Vagina (tissue), 2 donors: Measurements from ENCODE around the gene SMIM21.

Experiments used
- CTCF ChIP-seq, 3 experiments: fragments of 450-650 bp in 2 of 3; fragments of 200-600 bp in 1 of 3; sonication (generic) in 1 of 3; IDR thresholded peaks; one replicate each; pipeline ENCODE4 v1.5.1; 2017 to 2019; ENCODE audit warnings: antibody characterized with exemption in 3 of 3, mild to moderate bottlenecking in 2 of 3, moderate library complexity in 2 of 3
- POLR2AphosphoS5 ChIP-seq, 2 donors: sonication (generic); formaldehyde crosslinking; IDR thresholded peaks; one replicate each; pipeline ENCODE4 v1.9.0; 2017; ENCODE audit warnings: antibody characterized with exemption in 2 of 2, mild to moderate bottlenecking in 2 of 2, low read depth in 1 of 2; ENCODE audit not compliant: insufficient read depth in 1 of 2

- TF ChIP-seq POLR2AphosphoS5 (IDR thresholded peaks at IDR 0.05; ENCODE audit: insufficient read depth in 1 of 2, low read depth in 1 of 2) (no peak), CTCF (IDR thresholded peaks at IDR 0.05) (no peak)
Observed at GRCh38 chr18:75360941-75361340, 66.6 kb downstream of the SMIM21 start.
